Body of pancreas (tissue), 4 donors: ENCODE measurements around the gene ZNF672. TPM values are rescaled to one million over a fixed set of nuclear protein-coding genes. Genes with fewer than 3 reads are reported as not detected.
"Not testable (repeated sequence)": the region's sequence is repeated elsewhere in the genome, so short reads cannot be mapped to it uniquely, and the experiment has no call there.

Source experiments
- ATAC-seq: fragments of 150-250 bp; one replicate; pipeline ENCODE4 v1.9.1; 2016
- DNase-seq, 4 donors: peaks; one replicate each; pipeline ENCODE4 v3.0.0-alpha.2; 2019
- H3K27ac ChIP-seq, 4 donors: fragments of 200-600 bp; sonication (generic); 1 replicate in 3 of 4; 2 replicates in 1 of 4; pipeline versions ENCODE4 v1.5.1 to v1.6.1; 2016 to 2019; ENCODE audit warnings: mild to moderate bottlenecking in 1 of 4, mixed read lengths in 1 of 4, moderate library complexity in 1 of 4
- H3K27me3 ChIP-seq, 2 donors: fragments of 200-600 bp; sonication (generic); one replicate each; pipeline ENCODE4 v1.6.0; 2016; ENCODE audit warnings: mild to moderate bottlenecking in 1 of 2
- H3K36me3 ChIP-seq, 2 donors: fragments of 200-600 bp; sonication (generic); replicated peaks in 1 of 2; 2 replicates each; pipeline ENCODE4 v1.5.1; 2016; ENCODE audit warnings: low read depth in 2 of 2; ENCODE audit not compliant: insufficient read depth in 1 of 2
- H3K4me1 ChIP-seq: fragments of 200-600 bp; sonication (generic); one replicate; pipeline ENCODE4 v1.6.0; 2016
- H3K4me3 ChIP-seq, 2 donors: fragments of 200-600 bp; sonication (generic); 1 replicate in 1 of 2; 2 replicates in 1 of 2; pipeline ENCODE4 v1.5.1; 2016 to 2019
- H3K9me3 ChIP-seq, 3 donors: fragments of 200-600 bp; sonication (generic); 1 replicate in 2 of 3; 2 replicates in 1 of 3; pipeline ENCODE4 v1.5.1; 2016
- CTCF ChIP-seq, 7 experiments: fragments of 450-650 bp in 4 of 7; fragments of 200-600 bp in 3 of 7; sonication (generic) in 3 of 7; IDR thresholded peaks; one replicate each; pipeline ENCODE4 v1.5.1; 2016 to 2019; ENCODE audit warnings: antibody characterized with exemption in 7 of 7
- POLR2A ChIP-seq, 3 donors: fragments of 450-650 bp; IDR thresholded peaks; one replicate each; pipeline ENCODE4 v1.6.1; 2016; ENCODE audit warnings: antibody characterized with exemption in 3 of 3, mild to moderate bottlenecking in 2 of 3
- WGBS, 2 donors: methylation state at CpG; one replicate each; pipeline ENCODE4 v1.1.5; 2017; 5-methylcytosine and 5-hydroxymethylcytosine counted together
- intact Hi-C: fragments of 100-400 bp; cut with DNase I; formaldehyde crosslinking; loops from one replicate; pipeline ENCODE4 v1.15.1; 2023
- total RNA-seq, 2 donors: library from RNA; depleted of rRNA; stranded (reverse); fragments of >200 nt; gene quantifications; one replicate each; pipeline ENCODE4 v1.1.0, GENCODE V29; 2016

The ZNF672 gene
- total RNA-seq, 2 donors from 2014 or later, result 18.8 to 27.2 TPM

- no peaks in the 10 kb centered on the region for H3K9me3 ChIP-seq
- peak; percentile 91 for ATAC-seq
- intact Hi-C loops, result no loop called here
Measured at GRCh38 chr1:248873409-248873992, 35.5 kb downstream of the ZNF672 start.

GRCh38 chr1:248873993-248874533 lies 36.0 kb downstream of the ZNF672 start:
- H3K27ac ChIP-seq, result peak overlapping the region; percentile 92 to 97 (median 94)
- 4% methylated on average over 23 of the region's 23 CpGs for WGBS, 2 donors
- ATAC-seq, result peak; percentile 68
- H3K27me3 ChIP-seq, result no peaks in the 10 kb centered on the region
- TF ChIP-seq POLR2A (IDR thresholded peaks at IDR 0.05), result no peak
- peak in 1 of 7 experiments; percentile 2 for TF ChIP-seq CTCF (IDR thresholded peaks at IDR 0.05)
- peak; percentile 82 to 85 (median 84) for DNase-seq
- H3K36me3 ChIP-seq, result no peaks in the 10 kb centered on the region
- peaks cover 11% of the 10 kb centered on the region for H3K4me1 ChIP-seq
- H3K4me3 ChIP-seq, result no peak overlapping the region
- intact Hi-C loops, result no loop called here
- no peaks in the 10 kb centered on the region for H3K9me3 ChIP-seq

More at GRCh38 chr1:248873409-248873992, 35.5 kb downstream of the ZNF672 start:
- peak overlapping the region; percentile 92 to 97 (median 94) for H3K27ac ChIP-seq
- H3K4me3 ChIP-seq, result peak overlapping the region; percentile 23 to 25
- WGBS, 2 donors, result 0 to 1% methylated on average over 12 to 41 of the region's 41 CpGs
- peaks cover 11% of the 10 kb centered on the region for H3K4me1 ChIP-seq
- no peaks in the 10 kb centered on the region for H3K27me3 ChIP-seq
- H3K36me3 ChIP-seq, result no peaks in the 10 kb centered on the region
- DNase-seq, result peak; percentile 95 to 96 (median 96)
- TF ChIP-seq CTCF (IDR thresholded peaks at IDR 0.05), result peak in 2 of 7 experiments; percentile 2 to 16
- peak; percentile 67 to 90 (median 86) for TF ChIP-seq POLR2A (IDR thresholded peaks at IDR 0.05)

- no peak overlapping the region for H3K27ac ChIP-seq
- DNase-seq, result no peak
- intact Hi-C loops, result no loop called here
Measured at GRCh38 chr1:248881261-248881660, 43.2 kb downstream of the ZNF672 start.

GRCh38 chr1:248882427-248882826 lies 44.4 kb downstream of the ZNF672 start:
- H3K9me3 ChIP-seq, H3K36me3 ChIP-seq, H3K4me1 ChIP-seq, intact Hi-C loops, H3K27ac ChIP-seq, ATAC-seq, DNase-seq, H3K27me3 ChIP-seq, H3K4me3 ChIP-seq: not testable (repeated sequence)
- WGBS, 2 donors, result 85 to 86% methylated on average over 7 of the region's 7 CpGs

More at GRCh38 chr1:248881261-248881660, 43.2 kb downstream of the ZNF672 start:
- ATAC-seq, result no peak
- Histone ChIP-seq H3K36me3 (no peaks in the 10 kb centered on the region), H3K4me1 (no peaks in the 10 kb centered on the region), H3K27me3 (no peaks in the 10 kb centered on the region), H3K4me3 (no peak overlapping the region), H3K9me3 (no peaks in the 10 kb centered on the region)
- 70 to 76% methylated on average over 1 of the region's 1 CpG for WGBS, 2 donors
- TF ChIP-seq CTCF (IDR thresholded peaks at IDR 0.05) (no peak), POLR2A (IDR thresholded peaks at IDR 0.05) (no peak)

GRCh38 chr1:248884632-248885295 lies 46.7 kb downstream of the ZNF672 start:
- no peaks in the 10 kb centered on the region for H3K4me1 ChIP-seq
- H3K27ac ChIP-seq, result no peak overlapping the region
- ATAC-seq (no peak), DNase-seq (no peak)
- H3K4me3 ChIP-seq, result no peak overlapping the region
- no peaks in the 10 kb centered on the region for H3K36me3 ChIP-seq
- WGBS, 2 donors, result 43 to 47% methylated on average over 1 of the region's 1 CpG
- H3K27me3 ChIP-seq, result no peaks in the 10 kb centered on the region
- intact Hi-C loops, result no loop called here
- no peaks in the 10 kb centered on the region for H3K9me3 ChIP-seq
- TF ChIP-seq CTCF (IDR thresholded peaks at IDR 0.05) (no peak), POLR2A (IDR thresholded peaks at IDR 0.05) (no peak)
